Neural cell (in vitro differentiated cells): Measurements from ENCODE around the gene CD300H. TPM values are rescaled to one million over a fixed set of nuclear protein-coding genes. Genes with fewer than 3 reads are reported as not detected.

Experiments used
- H2AFZ ChIP-seq: fragments of 200-600, 300-800 bp; sonication (generic), shearing (Covaris generic); 2 replicates; pipeline ENCODE4 v1.6.0; 2014; ENCODE audit warnings: low read depth, mild to moderate bottlenecking, antibody characterized with exemption, low read length, moderate library complexity
- H3F3A ChIP-seq: fragments of 200-600 bp; shearing (Covaris generic); 2 replicates; pipeline ENCODE4 v1.6.1; 2016; ENCODE audit warnings: mild to moderate bottlenecking, moderate library complexity, mixed read lengths, antibody characterized with exemption, low read length; ENCODE audit not compliant: insufficient read depth, poor library complexity, severe bottlenecking
- H3K27ac ChIP-seq: fragments of 200-600, 300-800 bp; sonication (generic), shearing (Covaris generic); 2 replicates; pipeline ENCODE4 v1.5.1; 2014; ENCODE audit warnings: mild to moderate bottlenecking, low read length, moderate library complexity
- H3K27me3 ChIP-seq: fragments of 300-800, 200-600 bp; sonication (generic), shearing (Covaris generic); 2 replicates; pipeline ENCODE4 v1.6.0; 2014; ENCODE audit warnings: mild to moderate bottlenecking, low read depth, low read length, moderate library complexity; ENCODE audit not compliant: insufficient read depth
- H3K36me3 ChIP-seq: fragments of 300-800, 200-600 bp; sonication (generic), shearing (Covaris generic); 2 replicates; pipeline ENCODE4 v1.5.1; 2014; ENCODE audit warnings: mild to moderate bottlenecking, antibody characterized with exemption, low read length, moderate library complexity; ENCODE audit not compliant: insufficient read depth
- H3K4me2 ChIP-seq: fragments of 300-800, 200-600 bp; sonication (generic), shearing (Covaris generic); 2 replicates; pipeline ENCODE4 v1.6.0; 2014; ENCODE audit warnings: mild to moderate bottlenecking, low read length
- H3K4me3 ChIP-seq: fragments of 300-800, 200-600 bp; sonication (generic), shearing (Covaris generic); 2 replicates; pipeline ENCODE4 v1.5.1; 2014; ENCODE audit warnings: mild to moderate bottlenecking, low read length, moderate library complexity
- H3K79me2 ChIP-seq: fragments of 200-600 bp; shearing (Covaris generic); replicated peaks from 2 replicates; pipeline ENCODE4 v1.6.0; 2014; ENCODE audit warnings: mild to moderate bottlenecking, low read length, moderate library complexity; ENCODE audit not compliant: insufficient read depth
- H3K9ac ChIP-seq: fragments of 300-800, 200-600 bp; sonication (generic), shearing (Covaris generic); 2 replicates; pipeline ENCODE4 v1.6.1; 2016; ENCODE audit warnings: mild to moderate bottlenecking, low read length, mixed read lengths
- H3K9me2 ChIP-seq: fragments of 200-600 bp; shearing (Covaris generic); 2 replicates; pipeline ENCODE4 v1.6.1; 2016; ENCODE audit warnings: mild to moderate bottlenecking, low read length, mixed read lengths; ENCODE audit not compliant: insufficient read depth
- H3K9me3 ChIP-seq: fragments of 200-600, 300-800 bp; sonication (generic), shearing (Covaris generic); 2 replicates; pipeline ENCODE4 v1.6.1; 2016; ENCODE audit warnings: mild to moderate bottlenecking, mixed run types, low read length, moderate library complexity, mixed read lengths
- H4K20me1 ChIP-seq: fragments of 200-600 bp; shearing (Covaris generic); 2 replicates; pipeline ENCODE4 v1.6.1; 2016; ENCODE audit warnings: mild to moderate bottlenecking, mixed run types; ENCODE audit not compliant: insufficient read depth
- CTCF ChIP-seq: fragments of 450-650 bp; IDR thresholded peaks from 2 replicates; pipeline ENCODE4 v1.5.1; 2014; ENCODE audit warnings: antibody characterized with exemption, mild to moderate bottlenecking, moderate library complexity; ENCODE audit not compliant: poor library complexity, severe bottlenecking
- EP300 ChIP-seq: fragments of 450-650 bp; conservative IDR thresholded peaks from 2 replicates; pipeline ENCODE4 v1.6.1; 2014; ENCODE audit warnings: antibody characterized with exemption, mild to moderate bottlenecking, moderate library complexity; ENCODE audit not compliant: poor library complexity, severe bottlenecking
- EZH2 ChIP-seq: fragments of 200-600, 300-800 bp; shearing (Covaris generic), sonication (generic); IDR thresholded peaks from 2 replicates; pipeline ENCODE4 v1.6.1; 2014; ENCODE audit warnings: antibody characterized with exemption, low read length, borderline replicate concordance, mild to moderate bottlenecking; ENCODE audit not compliant: insufficient read depth, poor library complexity, severe bottlenecking
- MXI1 ChIP-seq: fragments of 450-650 bp; conservative IDR thresholded peaks from 2 replicates; pipeline ENCODE4 v1.6.1; 2014; ENCODE audit warnings: antibody characterized with exemption, mild to moderate bottlenecking; ENCODE audit not compliant: poor library complexity, severe bottlenecking
- POLR2AphosphoS5 ChIP-seq: IDR thresholded peaks from 2 replicates; pipeline ENCODE4 v1.6.1; 2012
- RAD21 ChIP-seq: fragments of 450-650 bp; conservative IDR thresholded peaks from 2 replicates; pipeline ENCODE4 v1.6.1; 2014; ENCODE audit warnings: antibody characterized with exemption, mild to moderate bottlenecking, moderate library complexity
- REST ChIP-seq: IDR thresholded peaks from 2 replicates; pipeline ENCODE4 v1.6.1; 2012; ENCODE audit warnings: borderline replicate concordance
- SMC3 ChIP-seq: fragments of 450-650 bp; conservative IDR thresholded peaks from 2 replicates; pipeline ENCODE4 v1.6.1; 2014; ENCODE audit warnings: antibody characterized with exemption, mild to moderate bottlenecking, moderate library complexity; ENCODE audit not compliant: poor library complexity
- TAF1 ChIP-seq: IDR thresholded peaks from 2 replicates; pipeline ENCODE4 v1.6.1; 2012; ENCODE audit warnings: low read depth
- polyA plus RNA-seq: library from polyadenylated mRNA; depleted of rRNA; stranded (reverse); fragments of >200 nt; gene quantifications from 2 replicates; pipeline ENCODE4 v1.2.3, GENCODE V29; 2014

CD300H gene
- polyA plus RNA-seq, 1 donor from 2014 or later = not detected

- no peaks in the 10 kb centered on the region for H3K27me3 ChIP-seq
- no peak for TF ChIP-seq EZH2
- TF ChIP-seq EP300 = no peak
- no peak for TF ChIP-seq CTCF
- TF ChIP-seq RAD21 = no peak
- TF ChIP-seq TAF1 = no peak
- no peak for TF ChIP-seq SMC3
- no peak for TF ChIP-seq REST
- no peak for TF ChIP-seq MXI1
- TF ChIP-seq POLR2AphosphoS5 = no peak
- H3K4me2 ChIP-seq = no peak overlapping the region
- H3K79me2 ChIP-seq = no peaks in the 10 kb centered on the region
- no peaks in the 10 kb centered on the region for H3K36me3 ChIP-seq
- H3K9me3 ChIP-seq = no peaks in the 10 kb centered on the region
- no peak overlapping the region for H3K9ac ChIP-seq
- H3K4me3 ChIP-seq = no peak overlapping the region
- no peak overlapping the region for H3K27ac ChIP-seq
- no peak overlapping the region for H2AFZ ChIP-seq
- H4K20me1 ChIP-seq = no peaks in the 10 kb centered on the region
- no peaks in the 10 kb centered on the region for H3K9me2 ChIP-seq
- H3F3A ChIP-seq = no peaks in the 10 kb centered on the region
Observed at GRCh38 chr17:74542727-74543383, 24.5 kb downstream of the CD300H start.

- H4K20me1 ChIP-seq = no peaks in the 10 kb centered on the region
- H3K36me3 ChIP-seq = no peaks in the 10 kb centered on the region
- no peak for TF ChIP-seq EZH2
- no peak for TF ChIP-seq TAF1
- H3K27me3 ChIP-seq = no peaks in the 10 kb centered on the region
- no peak overlapping the region for H2AFZ ChIP-seq
- no peaks in the 10 kb centered on the region for H3F3A ChIP-seq
- no peaks in the 10 kb centered on the region for H3K9me2 ChIP-seq
- H3K79me2 ChIP-seq = no peaks in the 10 kb centered on the region
- no peak overlapping the region for H3K4me2 ChIP-seq
- no peaks in the 10 kb centered on the region for H3K9me3 ChIP-seq
- H3K9ac ChIP-seq = no peak overlapping the region
- H3K27ac ChIP-seq = no peak overlapping the region
- H3K4me3 ChIP-seq = no peak overlapping the region
Observed at GRCh38 chr17:74542166-74542565, 25.1 kb downstream of the CD300H start.
